ENCODE measurements around the gene CACNB4.
A peak's percentile ranks its signal among the peaks of the same experiment; 100 is the strongest.

- TF ChIP-seq, protein P1, sequence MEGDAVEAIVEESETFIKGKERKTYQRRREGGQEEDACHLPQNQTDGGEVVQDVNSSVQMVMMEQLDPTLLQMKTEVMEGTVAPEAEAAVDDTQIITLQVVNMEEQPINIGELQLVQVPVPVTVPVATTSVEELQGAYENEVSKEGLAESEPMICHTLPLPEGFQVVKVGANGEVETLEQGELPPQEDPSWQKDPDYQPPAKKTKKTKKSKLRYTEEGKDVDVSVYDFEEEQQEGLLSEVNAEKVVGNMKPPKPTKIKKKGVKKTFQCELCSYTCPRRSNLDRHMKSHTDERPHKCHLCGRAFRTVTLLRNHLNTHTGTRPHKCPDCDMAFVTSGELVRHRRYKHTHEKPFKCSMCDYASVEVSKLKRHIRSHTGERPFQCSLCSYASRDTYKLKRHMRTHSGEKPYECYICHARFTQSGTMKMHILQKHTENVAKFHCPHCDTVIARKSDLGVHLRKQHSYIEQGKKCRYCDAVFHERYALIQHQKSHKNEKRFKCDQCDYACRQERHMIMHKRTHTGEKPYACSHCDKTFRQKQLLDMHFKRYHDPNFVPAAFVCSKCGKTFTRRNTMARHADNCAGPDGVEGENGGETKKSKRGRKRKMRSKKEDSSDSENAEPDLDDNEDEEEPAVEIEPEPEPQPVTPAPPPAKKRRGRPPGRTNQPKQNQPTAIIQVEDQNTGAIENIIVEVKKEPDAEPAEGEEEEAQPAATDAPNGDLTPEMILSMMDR (IDR thresholded peaks at IDR 0.05; ENCODE audit: low read depth, low read length) = peak; percentile 96
- TF ChIP-seq, protein P2, sequence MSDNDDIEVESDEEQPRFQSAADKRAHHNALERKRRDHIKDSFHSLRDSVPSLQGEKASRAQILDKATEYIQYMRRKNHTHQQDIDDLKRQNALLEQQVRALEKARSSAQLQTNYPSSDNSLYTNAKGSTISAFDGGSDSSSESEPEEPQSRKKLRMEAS (IDR thresholded peaks at IDR 0.05; ENCODE audit: low read depth, low read length) = no peak
- TF ChIP-seq POLR2A (IDR thresholded peaks at IDR 0.05; ENCODE audit: extremely low read depth, insufficient read length) = no peak
Measured at GRCh38 chr2:152025678-152026287, 73.1 kb downstream of the CACNB4 start.

Measured in NB4 (cell line).